BE2C (cell line): Measurements from ENCODE around the gene LAMA2.
"Not testable (repeated sequence)": the region's sequence is repeated elsewhere in the genome, so short reads cannot be mapped to it uniquely, and the experiment has no call there.

Experiments used
- DNase-seq: peaks from one replicate; pipeline ENCODE4 v3.0.0-alpha.2; 2020
- H3K27me3 ChIP-seq: fragments of 250-450 bp; sonication (Bioruptor Pico); 2 replicates; pipeline ENCODE4 v1.5.1; 2020; ENCODE audit warnings: mild to moderate bottlenecking
- H3K36me3 ChIP-seq: fragments of 250-450 bp; sonication (Bioruptor Pico); 2 replicates; pipeline ENCODE4 v1.5.1; 2020; ENCODE audit warnings: mild to moderate bottlenecking
- H3K4me1 ChIP-seq: fragments of 250-450 bp; sonication (Bioruptor Pico); 2 replicates; pipeline ENCODE4 v1.5.1; 2020
- H3K4me3 ChIP-seq: 2 replicates; pipeline ENCODE4 v1.5.1; 2011; ENCODE audit warnings: low read depth, low read length
- H3K9me3 ChIP-seq: fragments of 250-450 bp; sonication (Bioruptor Pico); 2 replicates; pipeline ENCODE4 v1.5.1; 2020
- CTCF ChIP-seq: IDR thresholded peaks from 2 replicates; pipeline ENCODE4 v1.5.1; 2012; ENCODE audit warnings: mild to moderate bottlenecking, low read depth, low read length

Gene LAMA2

DNA sequence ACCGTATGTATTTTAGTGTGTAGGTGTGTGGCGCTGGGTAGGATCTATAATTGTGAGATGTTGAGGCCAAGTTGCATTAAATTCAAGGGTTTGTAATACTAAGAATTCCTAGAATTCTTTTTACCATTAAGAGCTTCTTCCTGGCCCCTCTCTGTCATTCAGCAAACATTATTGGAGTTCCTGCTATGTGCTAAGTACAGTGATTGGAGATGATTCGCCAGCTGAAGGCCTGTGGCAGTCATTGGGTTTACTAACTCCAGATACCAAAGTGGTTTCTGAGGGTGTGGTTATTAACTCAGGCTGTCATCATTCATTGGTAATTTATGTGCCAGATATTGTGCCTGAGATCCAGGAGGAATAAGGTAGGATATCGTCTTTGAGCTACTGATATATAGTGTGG lies 167.1 kb downstream of the LAMA2 start:
- no peak overlapping the region for H3K4me3 ChIP-seq
- TF ChIP-seq CTCF, result no peak
- H3K27me3 ChIP-seq, result no peaks in the 10 kb centered on the region
- no peaks in the 10 kb centered on the region for H3K9me3 ChIP-seq
- DNase-seq, result no peak
- no peaks in the 10 kb centered on the region for H3K36me3 ChIP-seq
- no peaks in the 10 kb centered on the region for H3K4me1 ChIP-seq

DNA sequence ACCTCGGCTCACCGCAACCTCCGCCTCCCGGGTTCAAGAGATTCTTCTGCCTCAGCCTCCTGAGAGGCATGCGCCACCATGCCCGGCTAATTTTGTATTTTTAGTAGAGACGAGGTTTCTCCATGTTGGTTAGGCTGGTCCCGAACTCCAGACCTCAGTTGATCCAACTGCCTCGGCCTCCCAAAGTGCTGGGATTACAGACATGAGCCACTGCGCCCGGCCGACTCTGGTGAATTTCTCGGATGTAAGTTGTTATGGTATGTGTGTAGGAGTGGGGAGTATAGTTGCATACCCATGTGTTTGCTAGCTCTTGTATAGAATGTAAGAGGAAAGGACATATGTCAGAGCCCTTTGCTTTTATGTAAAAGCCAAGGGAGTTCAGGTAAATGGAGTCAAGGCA lies 170.2 kb downstream of the LAMA2 start:
- not testable (repeated sequence) for H3K27me3 ChIP-seq, H3K4me1 ChIP-seq, H3K4me3 ChIP-seq, H3K9me3 ChIP-seq, H3K36me3 ChIP-seq, DNase-seq

DNA sequence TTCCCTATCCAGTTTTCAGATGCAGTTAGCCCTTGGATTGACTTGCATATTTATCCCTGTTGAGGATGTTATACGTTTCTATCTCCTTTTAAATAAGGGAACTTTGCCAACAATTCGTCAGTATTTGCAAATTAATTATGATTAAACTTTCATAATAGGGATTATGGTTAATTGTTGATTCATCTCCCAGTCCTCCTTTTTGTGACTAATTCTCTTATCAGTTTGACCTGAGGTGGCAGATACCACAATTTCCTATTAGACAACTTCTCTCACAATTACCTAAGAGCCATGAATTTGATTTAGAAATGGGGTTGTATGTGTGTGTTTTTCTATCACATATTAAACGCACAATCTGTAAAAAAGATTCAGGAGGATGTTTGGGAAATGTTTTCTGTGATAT lies 172.9 kb downstream of the LAMA2 start:
- Histone ChIP-seq H3K27me3 (no peaks in the 10 kb centered on the region), H3K36me3 (no peaks in the 10 kb centered on the region), H3K4me3 (no peak overlapping the region), H3K4me1 (no peaks in the 10 kb centered on the region), H3K9me3 (no peaks in the 10 kb centered on the region)
- no peak for TF ChIP-seq CTCF
- no peak for DNase-seq

DNA sequence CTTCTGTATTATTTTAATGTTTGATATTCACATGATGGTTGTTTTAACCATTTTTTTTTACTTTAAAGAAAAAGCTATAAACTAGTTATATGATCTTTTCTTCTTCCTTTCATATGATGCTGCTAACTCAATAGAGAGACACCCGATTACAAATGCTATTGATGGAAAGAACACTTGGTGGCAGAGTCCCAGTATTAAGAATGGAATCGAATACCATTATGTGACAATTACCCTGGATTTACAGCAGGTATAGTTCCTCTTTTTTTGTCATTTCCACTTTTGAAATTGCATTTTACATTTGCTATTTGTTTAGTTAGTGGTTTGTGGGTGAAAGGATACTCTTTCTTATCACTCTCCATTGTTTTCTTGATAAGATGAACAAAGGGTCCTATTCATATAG lies 176.7 kb downstream of the LAMA2 start:
- no peaks in the 10 kb centered on the region for H3K36me3 ChIP-seq
- H3K9me3 ChIP-seq, result no peaks in the 10 kb centered on the region
- no peaks in the 10 kb centered on the region for H3K27me3 ChIP-seq
- H3K4me1 ChIP-seq, result no peaks in the 10 kb centered on the region
- no peak overlapping the region for H3K4me3 ChIP-seq
- TF ChIP-seq CTCF, result no peak
- no peak for DNase-seq

DNA sequence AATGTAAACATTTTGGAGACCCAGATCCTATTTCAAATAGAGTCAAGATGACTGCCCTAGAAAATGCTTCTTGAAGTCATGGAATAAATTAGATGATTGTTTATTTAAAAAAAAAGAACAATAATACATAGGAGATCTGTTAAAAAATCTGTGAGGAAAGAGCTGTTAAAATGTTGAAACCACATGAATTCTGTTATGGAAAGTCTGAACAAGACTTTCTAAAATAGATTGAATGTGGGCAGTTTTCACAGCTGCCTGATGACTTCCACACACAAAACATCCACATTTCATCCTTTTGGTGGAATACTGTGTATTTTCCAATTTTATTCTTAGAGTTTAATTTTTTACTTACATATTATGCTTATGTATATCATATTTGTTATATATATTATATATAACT lies 186.1 kb downstream of the LAMA2 start:
- no peak for TF ChIP-seq CTCF
- no peaks in the 10 kb centered on the region for H3K9me3 ChIP-seq
- no peaks in the 10 kb centered on the region for H3K4me1 ChIP-seq

GRCh38 chr6:129073051-129073450 lies 190.1 kb downstream of the LAMA2 start:
- no peaks in the 10 kb centered on the region for H3K9me3 ChIP-seq

More for the DNA sequence above, 186.1 kb downstream of the LAMA2 start:
- Histone ChIP-seq H3K4me3 (no peak overlapping the region), H3K36me3 (no peaks in the 10 kb centered on the region), H3K27me3 (no peaks in the 10 kb centered on the region)
- DNase-seq, result no peak

More at GRCh38 chr6:129073051-129073450, 190.1 kb downstream of the LAMA2 start:
- no peaks in the 10 kb centered on the region for H3K27me3 ChIP-seq
- DNase-seq, result no peak
- no peak overlapping the region for H3K4me3 ChIP-seq
- H3K4me1 ChIP-seq, result no peaks in the 10 kb centered on the region
- no peaks in the 10 kb centered on the region for H3K36me3 ChIP-seq
- no peak for TF ChIP-seq CTCF
